ENCODE measurements around the gene CASP10. TPM values are rescaled to one million over a fixed set of nuclear protein-coding genes. Genes with fewer than 3 reads are reported as not detected.
A peak's percentile ranks its signal among the peaks of the same experiment; 100 is the strongest.

The CASP10 gene
- total and polyA plus RNA-seq, 9 of the 15 experiments (the other 6 are each of a cell fraction or from before 2014, with no cell fraction given) = 7.1 to 20.4 (median 10.8) TPM

- TF ChIP-seq, protein P1, sequence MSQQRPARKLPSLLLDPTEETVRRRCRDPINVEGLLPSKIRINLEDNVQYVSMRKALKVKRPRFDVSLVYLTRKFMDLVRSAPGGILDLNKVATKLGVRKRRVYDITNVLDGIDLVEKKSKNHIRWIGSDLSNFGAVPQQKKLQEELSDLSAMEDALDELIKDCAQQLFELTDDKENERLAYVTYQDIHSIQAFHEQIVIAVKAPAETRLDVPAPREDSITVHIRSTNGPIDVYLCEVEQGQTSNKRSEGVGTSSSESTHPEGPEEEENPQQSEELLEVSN (IDR thresholded peaks at IDR 0.05; ENCODE audit: borderline replicate concordance in 1 of 2, extremely low read depth in 1 of 2, insufficient read depth in 1 of 2, insufficient read length in 1 of 2, low read depth in 1 of 2, low read length in 1 of 2, poor library complexity in 1 of 2, severe bottlenecking in 1 of 2) = no peak
- TF ChIP-seq ATF1 (CRISPR knock-in tag; IDR thresholded peaks at IDR 0.05) (no peak), ATF1 (tag; IDR thresholded peaks at IDR 0.05) (peak; percentile 46), BRD9 (IDR thresholded peaks at IDR 0.05; ENCODE audit: low read depth, partially characterized antibody) (no peak), ZNF124 (CRISPR knock-in tag; IDR thresholded peaks at IDR 0.05) (no peak), SNRNP70 (optimal IDR thresholded peaks at IDR 0.05; ENCODE audit: low read depth, low read length) (no peak), KLF16 (IDR thresholded peaks at IDR 0.05) (peak; percentile 19; the same call in 1 of the 2 replicates), SIN3A (IDR thresholded peaks at IDR 0.05; ENCODE audit: borderline replicate concordance in 2 of 2, control insufficient read depth in 1 of 2, low read depth in 2 of 2, low read length in 2 of 2) (peak in 1 of 2 experiments; percentile 66; a peak in 1 of 4 replicates), ZNF668 (CRISPR knock-in tag; IDR thresholded peaks at IDR 0.05) (no peak), NCOA6 (IDR thresholded peaks at IDR 0.05) (no peak), ZNF76 (CRISPR knock-in tag; IDR thresholded peaks at IDR 0.05; ENCODE audit: borderline replicate concordance) (no peak), GTF2E2 (tag; IDR thresholded peaks at IDR 0.05) (no peak), DMBX1 (CRISPR knock-in tag; IDR thresholded peaks at IDR 0.05; ENCODE audit: borderline replicate concordance) (no peak), KLF10 (CRISPR knock-in tag; IDR thresholded peaks at IDR 0.05) (no peak), XRCC3 (IDR thresholded peaks at IDR 0.05) (no peak), RB1 (IDR thresholded peaks at IDR 0.05; ENCODE audit: low read depth) (no peak), RAD51 (IDR thresholded peaks at IDR 0.05; ENCODE audit: borderline replicate concordance, low read depth) (peak; percentile 91), HNRNPH1 (optimal IDR thresholded peaks at IDR 0.05; ENCODE audit: low read depth, low read length) (no peak), ZNF143 (CRISPR knock-in tag; IDR thresholded peaks at IDR 0.05) (no peak), CBX5 (IDR thresholded peaks at IDR 0.05; ENCODE audit: borderline replicate concordance, low read depth) (no peak), FOXJ3 (CRISPR knock-in tag; IDR thresholded peaks at IDR 0.05) (no peak), ASH1L (IDR thresholded peaks at IDR 0.05; ENCODE audit: borderline replicate concordance, low read depth, partially characterized antibody) (no peak)
- TF ChIP-seq, protein P2, sequence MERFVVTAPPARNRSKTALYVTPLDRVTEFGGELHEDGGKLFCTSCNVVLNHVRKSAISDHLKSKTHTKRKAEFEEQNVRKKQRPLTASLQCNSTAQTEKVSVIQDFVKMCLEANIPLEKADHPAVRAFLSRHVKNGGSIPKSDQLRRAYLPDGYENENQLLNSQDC (CRISPR knock-in tag; IDR thresholded peaks at IDR 0.05) = no peak
- TF ChIP-seq, protein P3, sequence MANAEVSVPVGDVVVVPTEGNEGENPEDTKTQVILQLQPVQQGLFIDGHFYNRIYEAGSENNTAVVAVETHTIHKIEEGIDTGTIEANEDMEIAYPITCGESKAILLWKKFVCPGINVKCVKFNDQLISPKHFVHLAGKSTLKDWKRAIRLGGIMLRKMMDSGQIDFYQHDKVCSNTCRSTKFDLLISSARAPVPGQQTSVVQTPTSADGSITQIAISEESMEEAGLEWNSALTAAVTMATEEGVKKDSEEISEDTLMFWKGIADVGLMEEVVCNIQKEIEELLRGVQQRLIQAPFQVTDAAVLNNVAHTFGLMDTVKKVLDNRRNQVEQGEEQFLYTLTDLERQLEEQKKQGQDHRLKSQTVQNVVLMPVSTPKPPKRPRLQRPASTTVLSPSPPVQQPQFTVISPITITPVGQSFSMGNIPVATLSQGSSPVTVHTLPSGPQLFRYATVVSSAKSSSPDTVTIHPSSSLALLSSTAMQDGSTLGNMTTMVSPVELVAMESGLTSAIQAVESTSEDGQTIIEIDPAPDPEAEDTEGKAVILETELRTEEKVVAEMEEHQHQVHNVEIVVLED (CRISPR knock-in tag; IDR thresholded peaks at IDR 0.05) = no peak
- TF ChIP-seq, protein P4, sequence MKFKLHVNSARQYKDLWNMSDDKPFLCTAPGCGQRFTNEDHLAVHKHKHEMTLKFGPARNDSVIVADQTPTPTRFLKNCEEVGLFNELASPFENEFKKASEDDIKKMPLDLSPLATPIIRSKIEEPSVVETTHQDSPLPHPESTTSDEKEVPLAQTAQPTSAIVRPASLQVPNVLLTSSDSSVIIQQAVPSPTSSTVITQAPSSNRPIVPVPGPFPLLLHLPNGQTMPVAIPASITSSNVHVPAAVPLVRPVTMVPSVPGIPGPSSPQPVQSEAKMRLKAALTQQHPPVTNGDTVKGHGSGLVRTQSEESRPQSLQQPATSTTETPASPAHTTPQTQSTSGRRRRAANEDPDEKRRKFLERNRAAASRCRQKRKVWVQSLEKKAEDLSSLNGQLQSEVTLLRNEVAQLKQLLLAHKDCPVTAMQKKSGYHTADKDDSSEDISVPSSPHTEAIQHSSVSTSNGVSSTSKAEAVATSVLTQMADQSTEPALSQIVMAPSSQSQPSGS (CRISPR knock-in tag; IDR thresholded peaks at IDR 0.05) = no peak
These were observed 24.6 kb upstream of the CASP10 start (continued) for GRCh38 chr2:201158111-201158929.

All from K562 (cell line).